Erythroblast (primary cell): ENCODE data around the gene CMTM5.

Experiments used
- GATA1 ChIP-seq: IDR thresholded peaks from 2 replicates; pipeline ENCODE4 v1.6.1; 2011; ENCODE audit warnings: low read depth, mild to moderate bottlenecking, control low read depth, low read length, moderate library complexity
- POLR2A ChIP-seq: IDR thresholded peaks from 2 replicates; pipeline ENCODE4 v1.6.1; 2011; ENCODE audit warnings: mild to moderate bottlenecking, low read length

DNA sequence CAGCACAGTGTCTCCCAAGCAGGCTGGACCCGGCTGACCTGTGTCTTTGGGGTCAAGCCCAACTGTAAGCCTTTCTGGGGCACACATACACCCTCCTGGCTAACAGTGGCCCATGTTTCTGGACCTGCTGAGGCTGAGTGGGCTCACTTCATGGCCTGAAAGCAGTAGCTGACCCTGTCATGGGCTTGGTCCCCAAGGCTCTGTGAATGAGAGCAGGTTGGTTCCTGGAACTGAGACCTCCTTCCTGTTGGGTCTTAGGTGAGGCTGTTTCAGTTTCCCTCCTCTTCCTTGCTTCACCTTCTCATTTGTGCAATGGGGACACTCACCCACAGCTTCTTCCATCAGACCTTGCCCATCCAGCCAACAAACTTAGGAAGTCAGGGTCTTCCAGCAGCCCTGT is 5.0 kb upstream of the CMTM5 start:
- TF ChIP-seq POLR2A (no peak), GATA1 (no peak)
